GM06990 (cell line): ENCODE results near the gene COA5.
A peak's percentile ranks its signal among the peaks of the same experiment; 100 is the strongest.
"Not testable (repeated sequence)": the region's sequence is repeated elsewhere in the genome, so short reads cannot be mapped to it uniquely, and the experiment has no call there.

Source experiments
- DNase-seq: peaks from one replicate; pipeline ENCODE4 v3.0.0-alpha.2; 2011; ENCODE audit not compliant: insufficient read length; ENCODE audit errors: extremely low read depth
- H3K27me3 ChIP-seq: replicated peaks from 2 replicates; pipeline ENCODE4 v1.6.0; 2011; ENCODE audit warnings: low read length; ENCODE audit not compliant: control insufficient read depth, insufficient read depth
- H3K36me3 ChIP-seq: 2 replicates; pipeline ENCODE4 v1.5.1; 2011; ENCODE audit warnings: low read length; ENCODE audit not compliant: control insufficient read depth, insufficient read depth
- H3K4me3 ChIP-seq: replicated peaks from 2 replicates; pipeline ENCODE4 v1.5.1; 2011; ENCODE audit warnings: low read depth, mild to moderate bottlenecking, control low read depth, low read length
- CTCF ChIP-seq: IDR thresholded peaks from 2 replicates; pipeline ENCODE4 v1.5.1; 2011; ENCODE audit warnings: low read length, control low read depth, mild to moderate bottlenecking, inconsistent platforms; ENCODE audit not compliant: insufficient read depth, poor library complexity, severe bottlenecking

Gene COA5

GRCh38 chr2:98605076-98605475 lies 3.2 kb downstream of the COA5 start:
- no peaks in the 10 kb centered on the region for H3K27me3 ChIP-seq
- no peak for TF ChIP-seq CTCF
- no peak overlapping the region for H3K4me3 ChIP-seq
- no peak for DNase-seq
- H3K36me3 ChIP-seq = peaks cover 4% of the 10 kb centered on the region

GRCh38 chr2:98604547-98604946 lies 3.8 kb downstream of the COA5 start:
- Histone ChIP-seq H3K4me3 (no peak overlapping the region), H3K27me3 (no peaks in the 10 kb centered on the region), H3K36me3 (peaks cover 8% of the 10 kb centered on the region)
- no peak for DNase-seq
- no peak for TF ChIP-seq CTCF

- peaks cover 9% of the 10 kb centered on the region for H3K36me3 ChIP-seq
- no peak for DNase-seq
- H3K27me3 ChIP-seq = no peaks in the 10 kb centered on the region
These were observed 6.7 kb downstream of the COA5 start for GRCh38 chr2:98601532-98602132.

GRCh38 chr2:98598781-98599428 lies 9.4 kb downstream of the COA5 start:
- H3K27me3 ChIP-seq = no peaks in the 10 kb centered on the region
- DNase-seq = no peak
- no peak for TF ChIP-seq CTCF
- H3K36me3 ChIP-seq = peaks cover 9% of the 10 kb centered on the region
- no peak overlapping the region for H3K4me3 ChIP-seq

More at GRCh38 chr2:98601532-98602132, 6.7 kb downstream of the COA5 start:
- peak; percentile 76 for TF ChIP-seq CTCF
- H3K4me3 ChIP-seq = no peak overlapping the region

- DNase-seq, H3K4me3 ChIP-seq, H3K27me3 ChIP-seq: not testable (repeated sequence)
- H3K36me3 ChIP-seq = peaks cover 14% of the 10 kb centered on the region
These were observed 13.6 kb downstream of the COA5 start for GRCh38 chr2:98594665-98595064.

- no peaks in the 10 kb centered on the region for H3K27me3 ChIP-seq
- TF ChIP-seq CTCF = no peak
- no peak overlapping the region for H3K4me3 ChIP-seq
- DNase-seq = no peak
- peaks cover 13% of the 10 kb centered on the region for H3K36me3 ChIP-seq
These were observed 15.7 kb downstream of the COA5 start for GRCh38 chr2:98592565-98592964.
